ENCODE results near the gene DYNLRB2. TPM values are rescaled to one million over a fixed set of nuclear protein-coding genes. Genes with fewer than 3 reads are reported as not detected.

The DYNLRB2 gene
- total and polyA plus RNA-seq, 8 donors: 1.6 TPM; not detected in 7

- 9 to 25% (median 16%) methylated on average over 6 of the region's 6 CpGs for WGBS, 5 donors
- DNase-seq: peak in 1 of 2 donors; percentile 47
Measured at GRCh38 chr16:80570106-80570478, 29.3 kb downstream of the DYNLRB2 start.

GRCh38 chr16:80573700-80574120, 32.9 kb downstream of the DYNLRB2 start:
- H3K36me3 ChIP-seq: no peaks in the 10 kb centered on the region
- H3K27ac ChIP-seq: no peak overlapping the region
- 66 to 82% (median 80%) methylated on average over 6 of the region's 6 CpGs for WGBS, 5 donors
- H3K27me3 ChIP-seq: no peaks in the 10 kb centered on the region
- no peaks in the 10 kb centered on the region for H3K9me3 ChIP-seq
- peaks cover 0 to 23% (median 16%) of the 10 kb centered on the region in 4 donors for H3K4me1 ChIP-seq
- no peak for TF ChIP-seq POLR2AphosphoS5 (IDR thresholded peaks at IDR 0.05)
- TF ChIP-seq, protein P1, sequence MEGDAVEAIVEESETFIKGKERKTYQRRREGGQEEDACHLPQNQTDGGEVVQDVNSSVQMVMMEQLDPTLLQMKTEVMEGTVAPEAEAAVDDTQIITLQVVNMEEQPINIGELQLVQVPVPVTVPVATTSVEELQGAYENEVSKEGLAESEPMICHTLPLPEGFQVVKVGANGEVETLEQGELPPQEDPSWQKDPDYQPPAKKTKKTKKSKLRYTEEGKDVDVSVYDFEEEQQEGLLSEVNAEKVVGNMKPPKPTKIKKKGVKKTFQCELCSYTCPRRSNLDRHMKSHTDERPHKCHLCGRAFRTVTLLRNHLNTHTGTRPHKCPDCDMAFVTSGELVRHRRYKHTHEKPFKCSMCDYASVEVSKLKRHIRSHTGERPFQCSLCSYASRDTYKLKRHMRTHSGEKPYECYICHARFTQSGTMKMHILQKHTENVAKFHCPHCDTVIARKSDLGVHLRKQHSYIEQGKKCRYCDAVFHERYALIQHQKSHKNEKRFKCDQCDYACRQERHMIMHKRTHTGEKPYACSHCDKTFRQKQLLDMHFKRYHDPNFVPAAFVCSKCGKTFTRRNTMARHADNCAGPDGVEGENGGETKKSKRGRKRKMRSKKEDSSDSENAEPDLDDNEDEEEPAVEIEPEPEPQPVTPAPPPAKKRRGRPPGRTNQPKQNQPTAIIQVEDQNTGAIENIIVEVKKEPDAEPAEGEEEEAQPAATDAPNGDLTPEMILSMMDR (IDR thresholded peaks at IDR 0.05): no peak
- TF ChIP-seq POLR2A (IDR thresholded peaks at IDR 0.05): no peak
- TF ChIP-seq EP300 (IDR thresholded peaks at IDR 0.05): no peak
- intact Hi-C loops (cut with DNase I; ENCODE audit: low total_unique reads): no loop called here
- no peak for DNase-seq
- H3K4me3 ChIP-seq: no peak overlapping the region

More at GRCh38 chr16:80570106-80570478, 29.3 kb downstream of the DYNLRB2 start:
- H3K27ac ChIP-seq: no peak overlapping the region
- H3K9me3 ChIP-seq: no peaks in the 10 kb centered on the region
- intact Hi-C loops (cut with DNase I; ENCODE audit: low total_unique reads): no loop called here
- H3K36me3 ChIP-seq: no peaks in the 10 kb centered on the region
- H3K4me1 ChIP-seq: peaks cover 0 to 10% (median 4%) of the 10 kb centered on the region in 4 donors
- no peak overlapping the region for H3K4me3 ChIP-seq
- H3K27me3 ChIP-seq: peaks cover 0 to 6% (median 0%) of the 10 kb centered on the region in 3 donors
- TF ChIP-seq EP300 (IDR thresholded peaks at IDR 0.05) (no peak), POLR2A (IDR thresholded peaks at IDR 0.05) (no peak), POLR2AphosphoS5 (IDR thresholded peaks at IDR 0.05) (no peak)

GRCh38 chr16:80576343-80576912, 35.6 kb downstream of the DYNLRB2 start:
- intact Hi-C loops (cut with DNase I; ENCODE audit: low total_unique reads): no loop called here
- no peaks in the 10 kb centered on the region for H3K9me3 ChIP-seq
- H3K36me3 ChIP-seq: no peaks in the 10 kb centered on the region
- TF ChIP-seq, protein P1 (IDR thresholded peaks at IDR 0.05): no peak
- TF ChIP-seq EP300 (IDR thresholded peaks at IDR 0.05) (no peak), POLR2A (IDR thresholded peaks at IDR 0.05) (no peak), POLR2AphosphoS5 (IDR thresholded peaks at IDR 0.05) (no peak)
- no peak for DNase-seq
- peaks cover 0 to 13% (median 12%) of the 10 kb centered on the region in 4 donors for H3K4me1 ChIP-seq
- no peak overlapping the region for H3K27ac ChIP-seq
- H3K4me3 ChIP-seq: no peak overlapping the region
- H3K27me3 ChIP-seq: no peaks in the 10 kb centered on the region
- 84 to 97% (median 94%) methylated on average over 1 of the region's 1 CpG for WGBS, 5 donors

- Histone ChIP-seq H3K9me3 (no peaks in the 10 kb centered on the region), H3K4me3 (no peak overlapping the region), H3K27me3 (no peaks in the 10 kb centered on the region), H3K27ac (no peak overlapping the region), H3K4me1 (peaks cover 0 to 13% (median 12%) of the 10 kb centered on the region in 4 donors), H3K36me3 (no peaks in the 10 kb centered on the region)
- DNase-seq: peak; percentile 76 to 88
- 33 to 71% (median 54%) methylated on average over 11 of the region's 11 CpGs for WGBS, 5 donors
- intact Hi-C loops (cut with DNase I; ENCODE audit: low total_unique reads): no loop called here
- no peak for TF ChIP-seq EP300 (IDR thresholded peaks at IDR 0.05)
- peak in 1 of 4 donors; percentile 20 for TF ChIP-seq POLR2A (IDR thresholded peaks at IDR 0.05)
Measured at GRCh38 chr16:80577485-80578280, 36.9 kb downstream of the DYNLRB2 start.

DNA sequence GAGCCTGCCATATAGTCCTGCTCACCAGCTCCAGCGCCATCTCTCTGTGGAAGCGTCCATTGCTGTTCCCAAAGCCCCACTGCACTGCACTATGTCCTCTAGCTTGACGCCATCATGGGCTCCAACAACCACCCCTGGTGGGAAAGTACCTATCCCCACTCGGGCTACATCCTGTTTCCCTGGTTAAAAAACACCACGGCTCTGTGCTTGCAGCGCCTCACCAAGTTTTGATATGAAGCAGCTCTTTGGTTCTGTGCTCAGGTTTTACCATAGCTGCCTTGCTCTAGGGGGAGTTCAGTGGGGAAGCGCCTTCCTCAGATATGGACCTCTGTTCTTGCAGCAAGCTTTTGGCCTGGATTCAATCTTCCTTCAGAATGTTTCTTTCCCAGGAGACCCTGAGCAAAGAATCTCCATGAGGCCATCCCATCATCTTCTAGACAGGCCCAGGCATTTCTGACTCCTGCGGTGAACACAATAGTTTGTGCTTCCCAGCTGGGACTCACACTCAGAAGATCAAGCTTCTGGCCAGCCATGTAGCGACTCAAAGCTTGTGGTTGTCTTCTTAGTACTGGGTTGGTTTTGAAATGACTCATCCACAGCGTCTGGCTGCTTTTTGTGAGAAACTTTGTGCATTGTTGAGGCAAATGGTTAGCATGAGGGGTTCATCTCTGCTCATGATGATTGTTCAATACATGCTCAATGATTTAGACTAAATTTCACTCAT, 39.5 kb downstream of the DYNLRB2 start:
- Histone ChIP-seq H3K27me3 (no peaks in the 10 kb centered on the region), H3K9me3 (no peaks in the 10 kb centered on the region), H3K36me3 (no peaks in the 10 kb centered on the region), H3K4me3 (no peak overlapping the region), H3K27ac (peak overlapping the region in 1 of 5 donors; percentile 18), H3K4me1 (peaks cover 0 to 13% (median 12%) of the 10 kb centered on the region in 4 donors)
- TF ChIP-seq EP300 (IDR thresholded peaks at IDR 0.05): no peak
- TF ChIP-seq, protein P1 (IDR thresholded peaks at IDR 0.05): no peak
- TF ChIP-seq POLR2AphosphoS5 (IDR thresholded peaks at IDR 0.05): no peak
- no peak for TF ChIP-seq POLR2A (IDR thresholded peaks at IDR 0.05)
- 74 to 89% (median 83%) methylated on average over 10 of the region's 10 CpGs for WGBS, 5 donors
- DNase-seq: no peak
- intact Hi-C loops (cut with DNase I; ENCODE audit: low total_unique reads): no loop called here
